Transverse colon (tissue), 4 donors: ENCODE data around the gene CEP192.

ENCODE experiments used
- EP300 ChIP-seq: sonication (generic); formaldehyde crosslinking; IDR thresholded peaks from one replicate; pipeline ENCODE4 v1.6.1; 2017; ENCODE audit warnings: antibody characterized with exemption, low read depth
- POLR2A ChIP-seq: fragments of 450-650 bp; IDR thresholded peaks from one replicate; pipeline ENCODE4 v1.6.1; 2016; ENCODE audit warnings: antibody characterized with exemption, mild to moderate bottlenecking, moderate library complexity
- POLR2AphosphoS5 ChIP-seq, 3 donors: sonication (generic); formaldehyde crosslinking; IDR thresholded peaks; one replicate each; pipeline ENCODE4 v1.6.1; 2016; ENCODE audit warnings: antibody characterized with exemption in 3 of 3
- TF ChIP-seq, protein P1 (sequence below), 5 experiments: fragments of 200-600 bp in 3 of 5; fragments of 450-650 bp in 2 of 5; sonication (generic) in 3 of 5; IDR thresholded peaks; 1 replicate in 2 of 5; 2 replicates in 3 of 5; pipeline ENCODE4 v1.5.1; 2016 to 2017; ENCODE audit warnings: antibody characterized with exemption in 5 of 5, inconsistent platforms in 3 of 5, mild to moderate bottlenecking in 2 of 5, moderate library complexity in 1 of 5

DNA sequence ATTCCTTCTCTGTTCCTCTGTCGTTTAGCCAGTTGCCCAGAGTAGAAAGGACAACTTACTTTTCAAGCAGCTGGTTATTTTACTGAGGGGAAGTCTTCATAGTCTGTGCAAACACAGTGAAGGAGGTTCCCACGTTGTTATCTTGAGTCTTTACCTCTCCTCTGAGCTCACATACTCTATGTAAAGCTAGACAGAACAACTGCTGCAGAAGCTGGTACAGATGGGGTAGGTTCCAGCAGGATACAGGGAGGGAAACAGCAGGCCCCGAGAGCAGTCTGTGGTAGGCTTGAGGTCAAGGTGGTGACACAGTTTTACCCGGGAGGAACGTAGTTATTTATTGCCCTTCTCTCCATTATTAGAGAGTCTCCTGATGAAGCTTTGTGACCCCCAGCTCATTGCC lies 134.0 kb downstream of the CEP192 start:
- TF ChIP-seq, protein P1, sequence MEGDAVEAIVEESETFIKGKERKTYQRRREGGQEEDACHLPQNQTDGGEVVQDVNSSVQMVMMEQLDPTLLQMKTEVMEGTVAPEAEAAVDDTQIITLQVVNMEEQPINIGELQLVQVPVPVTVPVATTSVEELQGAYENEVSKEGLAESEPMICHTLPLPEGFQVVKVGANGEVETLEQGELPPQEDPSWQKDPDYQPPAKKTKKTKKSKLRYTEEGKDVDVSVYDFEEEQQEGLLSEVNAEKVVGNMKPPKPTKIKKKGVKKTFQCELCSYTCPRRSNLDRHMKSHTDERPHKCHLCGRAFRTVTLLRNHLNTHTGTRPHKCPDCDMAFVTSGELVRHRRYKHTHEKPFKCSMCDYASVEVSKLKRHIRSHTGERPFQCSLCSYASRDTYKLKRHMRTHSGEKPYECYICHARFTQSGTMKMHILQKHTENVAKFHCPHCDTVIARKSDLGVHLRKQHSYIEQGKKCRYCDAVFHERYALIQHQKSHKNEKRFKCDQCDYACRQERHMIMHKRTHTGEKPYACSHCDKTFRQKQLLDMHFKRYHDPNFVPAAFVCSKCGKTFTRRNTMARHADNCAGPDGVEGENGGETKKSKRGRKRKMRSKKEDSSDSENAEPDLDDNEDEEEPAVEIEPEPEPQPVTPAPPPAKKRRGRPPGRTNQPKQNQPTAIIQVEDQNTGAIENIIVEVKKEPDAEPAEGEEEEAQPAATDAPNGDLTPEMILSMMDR (IDR thresholded peaks at IDR 0.05), result no peak
- no peak for TF ChIP-seq EP300
- no peak for TF ChIP-seq POLR2A
- TF ChIP-seq POLR2AphosphoS5 (IDR thresholded peaks at IDR 0.05), result no peak
